ENCODE data around the gene DLL4.

Gene DLL4

GRCh38 chr15:40927873-40928806 is 1.0 kb upstream of the DLL4 start:
- DNase-seq = no peak

DNA sequence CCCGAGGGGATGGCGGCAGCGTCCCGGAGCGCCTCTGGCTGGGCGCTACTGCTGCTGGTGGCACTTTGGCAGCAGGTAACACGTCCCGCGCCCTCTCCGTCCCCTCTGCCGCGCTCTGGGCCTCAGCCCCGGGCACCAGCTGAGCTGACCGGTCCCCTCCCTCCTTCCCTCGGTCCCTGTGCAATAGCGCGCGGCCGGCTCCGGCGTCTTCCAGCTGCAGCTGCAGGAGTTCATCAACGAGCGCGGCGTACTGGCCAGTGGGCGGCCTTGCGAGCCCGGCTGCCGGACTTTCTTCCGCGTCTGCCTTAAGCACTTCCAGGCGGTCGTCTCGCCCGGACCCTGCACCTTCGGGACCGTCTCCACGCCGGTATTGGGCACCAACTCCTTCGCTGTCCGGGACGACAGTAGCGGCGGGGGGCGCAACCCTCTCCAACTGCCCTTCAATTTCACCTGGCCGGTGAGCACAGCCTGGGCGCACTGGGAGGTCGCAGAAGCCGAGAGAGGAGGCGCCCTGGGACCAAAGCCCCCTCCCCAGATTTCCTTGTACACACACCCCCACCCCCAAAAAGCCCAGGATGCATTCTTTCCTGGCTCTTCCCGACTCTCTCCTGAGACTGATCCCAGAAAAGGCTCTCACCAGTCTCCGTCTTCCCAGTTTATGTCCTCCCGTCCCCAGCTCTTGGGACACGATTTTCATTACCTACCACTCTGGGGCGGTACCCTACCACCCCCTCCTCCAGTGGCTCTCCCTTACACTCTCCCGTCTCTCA is 705 bp downstream of the DLL4 start:
- DNase-seq = no peak

- DNase-seq = no peak
These were observed 1.5 kb downstream of the DLL4 start for GRCh38 chr15:40930430-40931299.

- no peak for DNase-seq
These were observed 2.4 kb downstream of the DLL4 start for GRCh38 chr15:40931300-40932142.

DNA sequence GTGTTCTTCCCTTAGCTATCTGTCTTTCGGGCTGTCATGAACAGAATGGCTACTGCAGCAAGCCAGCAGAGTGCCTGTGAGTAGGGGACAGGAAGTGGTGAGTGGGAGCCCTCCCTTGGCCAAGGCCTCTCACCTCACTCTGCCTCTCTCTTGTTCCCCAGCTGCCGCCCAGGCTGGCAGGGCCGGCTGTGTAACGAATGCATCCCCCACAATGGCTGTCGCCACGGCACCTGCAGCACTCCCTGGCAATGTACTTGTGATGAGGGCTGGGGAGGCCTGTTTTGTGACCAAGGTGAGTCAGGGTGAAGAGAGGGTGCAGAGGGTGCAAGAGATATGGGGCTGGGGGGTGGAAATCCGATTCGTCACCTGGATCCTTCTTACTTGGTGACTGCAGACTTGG is 3.0 kb downstream of the DLL4 start:
- no peak for DNase-seq

DNA sequence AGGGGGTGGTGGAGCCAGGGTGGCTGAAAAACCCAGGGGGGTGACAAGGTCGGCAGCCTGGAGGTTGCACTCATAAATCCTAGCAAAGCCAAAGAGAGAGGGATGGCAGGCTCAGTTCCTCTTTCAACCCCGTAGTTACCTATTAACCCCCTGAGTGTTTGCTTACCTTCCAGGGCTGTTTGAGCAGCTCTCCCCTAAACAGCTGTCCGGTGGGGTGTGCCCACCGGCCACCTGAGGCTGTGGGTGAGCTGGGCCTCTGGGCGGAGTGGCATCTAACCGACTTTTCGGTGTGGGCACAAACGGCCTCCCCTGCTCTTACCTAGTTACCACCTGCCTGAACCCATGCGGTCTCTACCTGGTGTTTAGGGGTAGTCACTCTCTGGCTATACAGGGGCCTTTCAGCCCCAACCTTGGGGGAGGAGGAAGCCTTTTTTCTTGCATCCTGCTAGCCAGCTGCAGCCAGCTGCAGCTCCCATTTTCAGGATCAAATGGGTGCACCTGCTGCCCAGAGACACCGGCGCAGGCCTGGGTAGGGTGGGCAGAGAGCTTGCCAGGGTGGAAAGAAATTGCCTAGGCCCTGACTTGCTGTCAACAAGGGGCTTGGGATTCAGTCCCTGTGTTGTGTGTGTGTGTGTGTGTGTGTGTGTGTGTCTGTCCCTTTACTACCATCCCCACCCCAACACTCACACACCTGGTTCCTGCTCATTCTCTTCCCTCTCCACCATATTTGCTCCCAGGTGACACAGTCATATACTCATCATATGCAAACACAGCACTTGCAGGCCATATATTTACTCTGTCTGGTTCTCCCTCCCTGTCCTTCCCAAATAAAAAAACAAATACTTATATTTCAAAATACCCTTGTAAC is 3.7 kb downstream of the DLL4 start:
- DNase-seq = no peak

DNA sequence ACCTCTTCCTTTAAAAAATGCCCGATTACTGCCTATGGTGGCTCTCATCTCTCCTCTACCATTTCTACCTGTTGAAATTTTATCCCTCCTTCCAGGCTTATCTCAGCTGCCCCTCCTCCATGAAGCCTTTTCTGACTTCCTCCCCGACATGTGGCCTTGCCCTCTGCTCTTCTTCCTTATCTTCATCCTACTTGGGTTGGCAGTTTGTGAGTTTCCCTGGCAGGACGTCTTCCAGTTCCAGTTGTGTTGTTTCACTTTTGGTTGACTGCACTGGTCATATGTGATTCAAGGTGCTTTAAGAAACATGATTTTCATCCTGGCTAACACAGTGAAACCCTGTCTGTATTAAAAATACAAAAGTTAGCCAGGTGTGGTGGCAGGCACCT is 4.4 kb downstream of the DLL4 start:
- no peak for DNase-seq

DNA sequence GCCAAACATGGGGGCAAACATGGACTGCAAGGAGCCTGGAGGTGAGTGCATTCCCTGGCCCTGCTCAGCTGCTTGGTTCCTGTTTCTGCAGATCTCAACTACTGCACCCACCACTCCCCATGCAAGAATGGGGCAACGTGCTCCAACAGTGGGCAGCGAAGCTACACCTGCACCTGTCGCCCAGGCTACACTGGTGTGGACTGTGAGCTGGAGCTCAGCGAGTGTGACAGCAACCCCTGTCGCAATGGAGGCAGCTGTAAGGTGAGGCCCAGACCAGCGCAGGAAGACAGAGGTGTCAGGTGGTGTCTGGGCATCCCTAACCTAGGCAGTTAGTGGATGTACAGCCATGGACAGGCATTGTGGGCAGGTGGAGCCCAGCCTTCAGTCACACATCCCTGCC is 5.3 kb downstream of the DLL4 start:
- no peak for DNase-seq

- no peak for DNase-seq
These were observed 7.1 kb downstream of the DLL4 start for GRCh38 chr15:40936234-40936708.

- no peak for DNase-seq
These were observed 7.8 kb downstream of the DLL4 start for GRCh38 chr15:40936709-40937666.

- DNase-seq = no peak
These were observed 8.8 kb downstream of the DLL4 start for GRCh38 chr15:40937762-40938535.

DNA sequence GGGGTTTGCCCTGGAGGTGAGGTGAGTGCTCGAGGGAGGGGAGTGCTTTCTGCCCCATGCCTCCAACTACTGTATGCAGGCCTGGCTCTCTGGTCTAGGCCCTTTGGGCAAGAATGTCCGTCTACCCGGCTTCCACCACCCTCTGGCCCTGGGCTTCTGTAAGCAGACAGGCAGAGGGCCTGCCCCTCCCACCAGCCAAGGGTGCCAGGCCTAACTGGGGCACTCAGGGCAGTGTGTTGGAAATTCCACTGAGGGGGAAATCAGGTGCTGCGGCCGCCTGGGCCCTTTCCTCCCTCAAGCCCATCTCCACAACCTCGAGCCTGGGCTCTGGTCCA is 9.4 kb downstream of the DLL4 start:
- DNase-seq = no peak

- no peak for DNase-seq
These were observed 11.2 kb downstream of the DLL4 start for GRCh38 chr15:40940296-40940801.

DNA sequence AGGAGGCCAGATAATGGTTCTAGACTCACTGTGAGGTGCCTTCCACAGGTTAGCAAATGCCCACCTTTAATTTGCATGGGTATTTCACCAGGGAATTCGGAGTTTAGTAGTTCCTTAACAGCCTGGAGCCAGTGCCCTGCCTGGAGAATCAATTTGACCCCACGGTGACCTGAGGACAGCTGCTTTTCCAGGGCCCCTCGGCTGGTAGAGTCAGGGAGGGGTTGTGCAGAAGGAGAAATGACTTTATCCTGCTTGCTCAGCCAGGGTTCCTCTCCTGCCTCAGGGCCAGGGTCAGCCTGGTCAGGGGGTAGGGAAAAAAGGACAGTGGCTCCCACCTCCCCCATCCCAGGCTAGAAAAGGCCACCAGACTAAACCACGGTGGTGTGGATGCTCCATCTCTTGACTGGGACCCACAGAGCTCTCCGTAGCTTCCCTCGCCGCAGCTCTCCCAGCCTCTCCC is 12.0 kb downstream of the DLL4 start:
- no peak for DNase-seq

DNA sequence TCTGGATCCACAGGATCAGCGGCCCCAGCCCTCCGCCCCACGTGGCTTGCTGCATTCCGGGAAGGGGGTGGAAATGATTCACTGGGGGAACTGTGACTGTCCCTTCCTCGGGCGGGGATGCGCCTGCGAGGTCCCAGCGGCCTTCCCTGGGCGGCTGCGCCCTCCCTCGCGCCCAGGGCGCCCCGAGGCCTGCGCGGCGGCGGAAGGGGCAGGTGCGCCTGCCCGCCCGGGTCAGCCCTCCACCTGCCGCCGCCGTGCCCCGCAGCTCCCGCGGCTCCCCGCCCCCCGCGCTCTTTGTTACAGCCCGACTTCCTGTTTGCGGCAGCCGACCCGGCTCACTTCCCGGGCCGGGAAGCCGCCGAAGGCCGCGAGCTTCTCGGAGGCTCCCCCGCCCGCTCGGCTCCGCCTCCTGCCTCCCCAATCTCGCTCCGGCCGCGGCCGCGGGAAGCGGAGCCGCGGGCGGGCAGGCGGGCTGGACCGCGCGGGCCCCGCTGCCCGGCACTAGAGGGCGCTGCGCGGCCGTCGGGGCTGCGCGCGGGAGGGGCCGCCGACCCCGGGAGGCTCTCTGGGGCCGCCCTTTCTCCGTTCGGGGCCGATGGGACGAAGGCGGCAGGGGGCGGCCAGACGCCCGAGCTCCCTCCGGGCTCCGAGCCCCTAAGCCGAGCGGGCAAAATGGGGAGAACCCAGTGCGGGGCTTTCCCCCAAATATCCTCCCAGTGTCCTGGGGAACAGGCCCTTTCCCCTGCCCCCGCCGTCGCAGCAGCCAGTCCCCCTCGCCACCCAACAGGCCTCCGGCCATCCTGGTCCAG is 12.6 kb downstream of the DLL4 start:
- no peak for DNase-seq

- DNase-seq = no peak
These were observed 13.3 kb downstream of the DLL4 start for GRCh38 chr15:40942337-40942854.

DNA sequence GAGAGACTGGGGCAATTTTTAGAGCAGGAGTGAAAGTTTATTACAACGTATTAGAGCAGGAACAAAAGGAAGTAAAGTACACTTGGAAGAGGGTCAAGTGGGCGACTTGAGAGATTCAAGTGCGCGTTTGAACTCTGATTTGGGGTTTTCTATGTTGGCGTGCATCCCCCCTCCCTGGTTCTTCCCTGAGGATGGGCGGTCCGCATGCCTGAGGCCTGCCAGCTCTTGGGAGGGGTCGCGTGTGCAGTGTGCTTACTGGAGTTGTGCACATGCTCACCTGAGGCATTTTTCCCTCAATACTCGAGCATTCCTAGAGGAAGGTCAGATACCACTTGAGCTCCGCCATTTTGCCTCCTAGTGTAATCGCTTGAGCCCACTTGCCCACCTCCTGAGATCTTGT is 13.7 kb downstream of the DLL4 start:
- DNase-seq = no peak

Data from DMS 273 treated with DMSO at 0.1 percent for 48 hours (cell line).